Esophagus muscularis mucosa (tissue), 3 donors: Measurements from ENCODE around the gene ABI2.

Experiments
- POLR2AphosphoS5 ChIP-seq, 2 donors: sonication (generic); formaldehyde crosslinking; IDR thresholded peaks; one replicate each; pipeline ENCODE4 v1.6.1; 2017; ENCODE audit warnings: antibody characterized with exemption in 2 of 2
- TF ChIP-seq, protein P1 (sequence below), 3 experiments: fragments of 200-600 bp in 2 of 3; fragments of 450-650 bp in 1 of 3; sonication (generic) in 2 of 3; IDR thresholded peaks; one replicate each; pipeline ENCODE4 v1.5.1; 2017 to 2019; ENCODE audit warnings: antibody characterized with exemption in 3 of 3, mild to moderate bottlenecking in 2 of 3, moderate library complexity in 1 of 3

DNA sequence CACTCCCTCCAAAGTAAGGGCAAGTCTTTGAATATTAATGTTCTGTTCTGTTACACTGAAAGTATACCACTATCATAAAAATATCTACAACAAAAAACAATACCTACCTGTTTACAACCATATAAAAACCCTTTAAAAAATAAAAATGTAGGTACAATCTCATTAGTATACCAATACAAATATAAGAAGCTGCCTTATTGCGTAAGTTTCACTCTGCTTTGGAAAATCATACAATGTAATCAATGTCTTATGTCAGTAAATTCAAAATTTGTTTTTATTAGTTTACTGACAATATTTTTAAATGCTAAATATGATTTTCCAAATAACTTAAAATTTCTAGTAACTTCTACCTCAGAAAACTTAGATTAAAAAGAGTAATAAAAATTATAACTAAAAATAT, 134.1 kb downstream of the ABI2 start:
- TF ChIP-seq, protein P1, sequence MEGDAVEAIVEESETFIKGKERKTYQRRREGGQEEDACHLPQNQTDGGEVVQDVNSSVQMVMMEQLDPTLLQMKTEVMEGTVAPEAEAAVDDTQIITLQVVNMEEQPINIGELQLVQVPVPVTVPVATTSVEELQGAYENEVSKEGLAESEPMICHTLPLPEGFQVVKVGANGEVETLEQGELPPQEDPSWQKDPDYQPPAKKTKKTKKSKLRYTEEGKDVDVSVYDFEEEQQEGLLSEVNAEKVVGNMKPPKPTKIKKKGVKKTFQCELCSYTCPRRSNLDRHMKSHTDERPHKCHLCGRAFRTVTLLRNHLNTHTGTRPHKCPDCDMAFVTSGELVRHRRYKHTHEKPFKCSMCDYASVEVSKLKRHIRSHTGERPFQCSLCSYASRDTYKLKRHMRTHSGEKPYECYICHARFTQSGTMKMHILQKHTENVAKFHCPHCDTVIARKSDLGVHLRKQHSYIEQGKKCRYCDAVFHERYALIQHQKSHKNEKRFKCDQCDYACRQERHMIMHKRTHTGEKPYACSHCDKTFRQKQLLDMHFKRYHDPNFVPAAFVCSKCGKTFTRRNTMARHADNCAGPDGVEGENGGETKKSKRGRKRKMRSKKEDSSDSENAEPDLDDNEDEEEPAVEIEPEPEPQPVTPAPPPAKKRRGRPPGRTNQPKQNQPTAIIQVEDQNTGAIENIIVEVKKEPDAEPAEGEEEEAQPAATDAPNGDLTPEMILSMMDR (IDR thresholded peaks at IDR 0.05), result no peak
- TF ChIP-seq POLR2AphosphoS5 (IDR thresholded peaks at IDR 0.05), result no peak
